HG03439 (cell line): ENCODE data around the gene GDF9.
A peak's percentile ranks its signal among the peaks of the same experiment; 100 is the strongest.
"Not testable (repeated sequence)": the region's sequence is repeated elsewhere in the genome, so short reads cannot be mapped to it uniquely, and the experiment has no call there.

ENCODE experiments used
- ATAC-seq: cut with Tn5 transposase; IDR thresholded peaks from one replicate; pipeline ENCODE4 v1.9.1; 2021; ENCODE audit warnings: mild to moderate bottlenecking, moderate library complexity; ENCODE audit not compliant: unreplicated experiment

The GDF9 gene

DNA sequence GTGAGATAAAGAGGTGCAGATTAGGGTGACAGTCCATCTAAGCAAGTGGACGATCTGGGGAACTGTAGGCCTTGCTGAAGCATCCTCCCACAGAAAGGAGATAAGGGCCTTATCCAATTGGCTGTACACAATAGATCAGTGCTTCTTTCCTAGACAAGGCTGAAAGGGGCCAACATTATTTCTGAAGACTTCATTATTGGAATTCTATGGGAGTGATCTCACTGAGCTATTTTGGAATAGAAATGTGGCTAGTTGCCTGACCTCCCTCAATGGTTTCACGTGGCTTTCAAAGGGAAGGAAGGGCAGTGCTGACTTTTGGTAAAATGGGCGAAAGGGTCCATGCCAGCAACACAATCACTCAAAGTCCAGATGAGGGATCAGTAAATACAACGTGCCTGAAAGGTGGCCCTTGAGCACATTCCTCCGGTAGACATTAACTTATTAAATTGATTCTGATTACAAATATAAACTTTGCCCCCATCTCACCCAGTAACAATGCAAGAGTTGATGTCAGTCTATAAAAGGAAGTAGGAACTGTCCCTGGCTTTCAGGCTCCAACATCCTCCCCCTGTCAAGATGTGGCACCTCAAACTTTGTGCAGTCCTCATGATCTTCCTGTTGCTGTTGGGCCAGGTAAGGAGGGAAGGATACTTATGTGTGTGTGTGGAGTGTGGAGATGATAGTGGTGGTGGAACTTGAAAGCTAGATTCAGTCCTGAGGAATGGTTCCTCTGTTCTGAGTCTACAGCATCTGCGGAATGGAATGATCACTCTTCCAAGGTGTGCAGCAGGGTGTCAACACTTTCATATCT lies 7.1 kb upstream of the GDF9 start, which contains the start of gene LEAP2:
Gene LEAP2 (plus strand): TSS at position 550 of the 811 bp plus-strand sequence. CDS start 27 bp downstream, at position 577.
- no peak for ATAC-seq

DNA sequence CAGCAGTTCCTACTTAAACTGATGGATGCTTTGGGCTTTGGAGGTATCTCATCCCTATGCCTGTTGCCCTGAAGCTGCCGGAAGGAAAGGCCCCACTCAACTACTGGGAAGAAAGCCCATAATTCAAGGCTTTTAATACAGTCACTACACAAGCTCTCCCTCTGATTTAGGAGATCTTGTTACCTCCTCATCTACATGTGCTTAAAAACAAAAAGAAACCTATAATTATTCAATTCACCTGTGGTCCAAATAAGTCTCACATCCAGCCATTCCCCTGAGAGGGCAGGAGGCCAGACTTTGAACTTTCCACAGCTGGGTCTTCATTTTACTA lies 6.5 kb upstream of the GDF9 start:
- no peak for ATAC-seq

DNA sequence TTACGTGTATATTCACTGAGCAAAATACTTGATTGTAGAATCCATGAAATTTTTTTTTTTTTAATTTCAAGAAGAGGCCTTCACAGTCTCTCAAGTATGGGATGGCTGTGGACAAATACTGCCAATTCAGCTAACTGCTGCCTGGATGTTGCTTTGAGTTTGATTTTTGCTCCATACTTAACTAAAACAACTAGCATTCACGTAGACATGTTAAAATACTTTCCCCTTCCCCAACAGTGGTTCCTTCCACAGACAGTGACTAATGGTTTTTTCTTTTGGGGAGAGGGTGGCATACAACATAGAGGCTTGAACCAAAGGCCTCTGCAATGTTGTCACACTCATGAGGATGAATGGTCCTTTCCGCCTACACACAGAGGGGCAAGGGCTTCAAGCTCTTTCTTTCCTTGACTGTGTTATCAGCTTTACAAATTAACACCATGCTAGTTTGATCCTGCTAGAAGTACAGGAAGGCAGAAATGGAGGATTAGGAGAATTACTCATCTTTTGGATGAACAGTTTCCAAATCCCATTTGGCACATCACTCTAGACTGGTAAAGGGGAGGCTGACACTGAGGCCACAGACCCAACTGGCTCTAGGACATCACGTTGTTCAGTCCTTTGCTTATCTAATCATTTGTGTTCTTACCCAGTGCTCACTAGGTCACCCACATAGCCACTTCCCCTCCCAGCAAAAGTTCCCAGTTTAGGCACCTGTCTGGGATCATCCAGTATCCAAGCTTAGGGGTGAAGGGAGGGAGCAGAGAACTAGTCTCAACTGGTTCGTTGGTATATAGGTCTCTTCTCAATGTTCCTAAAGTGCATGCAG lies 5.4 kb upstream of the GDF9 start:
- ATAC-seq = no peak

DNA sequence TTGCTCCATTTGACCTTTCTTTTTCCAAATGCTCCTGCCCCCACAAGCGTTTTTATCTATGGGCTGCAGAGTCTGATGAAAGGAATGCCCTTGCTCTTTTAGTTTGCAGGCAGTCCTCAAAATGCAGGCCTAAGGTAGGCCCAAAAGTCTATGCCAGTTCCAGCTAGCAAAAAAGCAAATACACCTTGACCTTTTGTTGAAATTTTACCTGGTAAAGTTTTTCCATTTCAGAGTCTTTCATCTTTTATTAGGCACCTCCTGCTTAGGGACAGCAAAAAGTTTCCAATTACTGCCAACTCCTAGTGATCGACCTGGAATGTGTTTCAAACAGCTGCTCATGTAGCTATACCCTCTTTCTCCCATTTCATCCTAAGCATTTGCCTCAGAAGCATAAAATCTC lies 4.5 kb upstream of the GDF9 start:
- no peak for ATAC-seq

DNA sequence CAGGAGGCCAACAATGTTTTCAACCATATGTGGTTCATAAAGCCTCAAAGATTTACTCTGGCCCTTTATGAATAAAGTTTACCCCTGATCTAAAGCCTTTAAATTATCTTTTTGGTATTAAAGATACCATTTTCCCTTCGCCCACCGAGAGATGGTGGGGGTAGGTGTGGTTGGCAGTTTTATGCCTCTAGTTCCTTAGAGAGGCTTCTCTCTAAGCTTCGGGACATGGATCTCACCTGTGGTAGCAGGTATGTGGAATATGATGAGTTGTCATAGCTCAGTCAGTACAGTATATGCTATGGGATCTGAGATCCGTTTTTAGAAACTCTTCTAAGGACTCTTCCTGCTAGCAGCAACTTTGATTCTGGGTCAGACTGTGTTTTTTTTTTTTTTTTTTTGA lies 2.5 kb upstream of the GDF9 start:
- ATAC-seq = no peak

DNA sequence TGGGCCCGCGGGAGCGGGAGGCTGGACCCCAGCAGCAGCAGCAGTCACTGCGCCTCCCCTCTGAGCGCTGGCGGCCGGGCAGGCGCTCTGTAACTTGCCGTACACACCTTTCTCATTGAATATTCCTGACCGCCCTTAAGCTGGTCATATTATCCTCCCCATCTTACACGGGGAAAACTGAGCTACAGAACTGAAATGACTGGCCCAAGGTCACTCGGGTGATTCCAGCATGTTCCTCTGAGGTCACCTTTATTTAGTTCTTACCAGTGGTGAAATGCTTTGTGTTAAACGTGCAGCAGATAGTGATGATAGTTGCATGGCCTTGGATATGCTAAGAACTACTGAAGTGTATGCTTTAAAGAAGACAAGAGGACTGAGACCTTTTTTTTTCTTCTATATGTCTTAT lies 780 bp upstream of the GDF9 start:
- no peak for ATAC-seq

DNA sequence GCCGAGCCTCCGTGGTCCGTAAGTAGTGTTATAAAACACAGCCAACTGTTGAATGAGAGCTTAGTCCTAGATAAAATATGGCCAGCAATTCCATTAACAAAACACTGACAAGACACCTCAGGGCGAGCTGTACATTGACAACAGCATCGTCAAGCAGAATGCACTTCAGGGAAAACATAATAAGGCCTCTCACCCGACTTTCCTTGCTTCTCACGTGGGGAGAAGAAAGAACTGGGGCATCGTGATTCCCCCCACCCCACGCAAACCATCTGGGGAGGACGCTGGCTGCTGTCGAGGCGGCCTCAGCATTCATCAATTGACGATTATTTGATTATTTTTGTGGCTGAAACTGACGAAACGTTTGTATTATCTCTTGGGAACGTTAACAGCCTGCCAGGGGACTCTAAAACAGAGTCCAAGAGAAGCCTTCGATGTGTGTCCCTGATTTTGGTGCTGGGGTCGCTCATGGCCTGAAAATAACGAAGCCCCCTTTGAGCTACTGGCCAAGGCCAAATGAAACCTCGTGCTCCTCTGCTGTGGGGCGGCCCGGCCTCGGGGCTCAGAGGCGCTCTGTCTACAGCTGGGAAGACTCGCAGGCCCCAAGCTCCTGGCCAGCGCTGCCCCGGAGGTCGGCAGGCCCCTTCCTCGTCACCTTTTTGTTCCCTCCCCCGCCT lies 464 bp downstream of the GDF9 start:
- peak; percentile 22 for ATAC-seq

DNA sequence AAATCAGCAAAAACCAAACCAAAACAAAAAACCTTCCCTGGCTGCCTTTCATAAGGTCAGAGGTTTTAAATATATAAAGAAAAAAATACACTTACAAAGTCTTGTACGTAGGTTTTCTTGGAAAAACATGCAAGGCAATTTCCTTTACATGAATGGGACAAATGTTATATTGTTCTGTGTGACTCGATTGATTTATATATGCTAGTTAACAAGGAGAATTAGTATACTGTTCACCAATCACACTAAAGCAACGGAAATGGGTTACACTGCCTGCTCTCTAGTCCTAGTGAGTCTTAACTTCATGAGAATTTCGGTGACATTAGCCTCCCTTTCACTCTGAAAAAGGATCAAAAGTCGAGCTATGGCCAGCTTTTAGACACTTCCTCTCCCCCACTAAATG lies 5.5 kb downstream of the GDF9 start:
- ATAC-seq = no peak

DNA sequence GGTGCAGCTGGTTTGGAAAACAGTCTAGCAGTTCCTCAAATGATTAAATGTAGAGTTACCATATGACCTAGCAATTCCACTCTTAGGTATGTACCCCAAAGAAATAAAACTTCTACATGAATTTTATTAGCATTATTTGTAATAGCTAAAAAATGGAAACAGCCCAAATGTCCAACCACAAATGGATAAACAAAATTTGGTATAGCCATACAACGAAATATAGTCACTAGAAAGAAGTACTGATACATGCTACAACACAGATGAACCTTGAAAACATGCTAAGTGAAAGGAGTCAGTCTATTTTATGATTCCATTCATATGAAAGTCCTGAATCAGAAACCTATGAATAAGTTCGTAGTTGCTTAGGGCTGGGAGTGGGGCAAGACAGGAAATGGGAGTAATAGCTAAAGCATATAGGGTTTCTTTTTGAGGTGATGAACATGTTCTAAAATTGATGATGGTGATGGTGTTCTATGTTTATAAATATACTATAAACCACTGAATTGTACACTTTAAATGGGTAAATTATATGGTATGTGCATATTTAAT lies 6.3 kb downstream of the GDF9 start:
- no peak for ATAC-seq

DNA sequence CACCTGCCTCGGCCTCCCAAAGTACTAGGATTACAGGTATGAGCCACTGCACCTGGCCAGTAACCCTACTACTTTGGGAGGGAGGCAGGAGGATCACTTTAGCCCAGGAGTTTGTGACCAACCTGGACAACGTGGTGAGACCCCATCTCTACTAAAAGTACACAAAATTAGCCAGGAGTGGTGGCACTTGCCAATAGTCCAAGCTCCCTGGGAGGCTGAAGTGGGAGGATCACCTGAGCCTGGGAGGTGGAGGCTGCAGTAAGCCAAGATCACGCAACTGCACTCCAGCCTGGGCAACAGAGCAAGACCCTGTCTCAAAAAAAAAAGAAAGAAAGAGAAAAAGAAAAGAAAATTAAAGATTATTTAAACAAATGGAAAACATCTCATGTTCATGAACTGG lies 10.3 kb downstream of the GDF9 start:
- no peak for ATAC-seq

DNA sequence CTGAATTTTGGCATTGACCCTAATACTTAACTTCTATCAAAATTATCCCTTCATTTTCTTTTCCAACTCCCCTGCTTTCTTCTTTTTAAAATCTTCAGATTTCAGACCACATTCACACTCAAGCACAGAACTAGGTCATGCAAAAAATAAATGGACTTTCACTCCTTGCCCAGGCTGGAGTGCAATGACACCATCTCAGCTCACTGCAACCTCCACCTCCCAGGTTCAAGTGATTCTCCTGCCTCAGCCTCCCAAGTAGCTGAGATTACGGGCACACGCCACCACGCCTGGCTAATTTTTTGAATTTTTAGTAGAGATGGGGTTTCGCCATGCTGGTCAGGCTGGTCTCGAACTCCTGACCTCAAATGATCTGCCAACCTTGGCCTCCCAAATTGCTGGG lies 11.3 kb downstream of the GDF9 start:
- ATAC-seq = not testable (repeated sequence)

DNA sequence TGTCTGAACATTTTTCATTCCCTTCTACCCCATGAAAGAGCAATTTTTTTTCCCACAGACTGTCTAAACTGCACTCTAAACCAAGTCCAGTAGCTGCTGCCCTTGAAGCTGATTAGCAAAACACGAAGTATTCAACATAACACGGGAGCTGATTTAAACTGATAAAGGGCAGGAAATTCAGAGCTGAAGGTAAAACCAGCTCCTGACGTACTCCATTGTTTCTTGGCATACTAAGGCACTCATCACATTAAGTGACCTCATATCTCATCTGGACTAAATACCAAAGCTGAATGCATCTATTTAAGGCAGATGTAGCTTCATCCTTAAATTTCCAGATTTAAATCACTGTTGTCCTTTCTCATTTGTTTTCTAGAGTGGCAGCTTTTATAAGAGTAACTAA lies 12.0 kb downstream of the GDF9 start:
- no peak for ATAC-seq

DNA sequence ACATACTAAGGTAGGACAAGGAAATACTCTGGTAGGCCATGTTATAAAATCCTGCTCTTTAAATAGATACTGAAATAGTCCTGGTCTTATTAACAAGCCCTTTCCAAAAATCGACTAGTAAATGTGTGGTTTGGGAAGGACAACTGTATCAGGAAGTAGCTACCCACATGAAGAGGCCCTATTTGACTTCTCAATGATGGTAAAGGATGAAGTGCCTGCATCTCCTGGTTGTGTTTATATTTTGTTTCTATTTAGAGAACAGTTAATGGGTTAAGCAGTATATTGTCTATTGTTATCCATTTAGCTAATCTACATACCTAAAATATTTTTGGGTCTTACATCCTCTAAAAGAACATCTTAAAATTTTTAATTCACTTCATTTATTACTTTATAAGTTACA lies 12.5 kb downstream of the GDF9 start:
- ATAC-seq = no peak

DNA sequence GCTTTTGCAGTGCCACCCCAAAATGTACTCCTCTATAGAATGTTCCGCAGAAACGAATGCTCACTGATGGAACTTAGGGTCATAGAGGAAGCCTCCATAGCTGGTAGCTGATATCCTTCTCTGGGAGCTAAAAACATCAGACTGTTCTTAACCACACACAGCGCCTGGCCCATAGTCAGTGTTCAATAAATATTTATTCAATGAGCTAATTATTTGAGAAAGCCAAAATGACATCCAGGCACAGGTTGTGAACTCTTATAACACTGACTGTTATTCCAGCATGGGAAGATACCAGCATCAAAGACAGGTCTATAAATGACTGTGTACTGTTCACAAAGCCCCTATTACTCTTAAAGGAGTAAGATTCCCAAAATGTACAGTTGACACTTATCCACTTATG lies 12.9 kb downstream of the GDF9 start:
- ATAC-seq = no peak

DNA sequence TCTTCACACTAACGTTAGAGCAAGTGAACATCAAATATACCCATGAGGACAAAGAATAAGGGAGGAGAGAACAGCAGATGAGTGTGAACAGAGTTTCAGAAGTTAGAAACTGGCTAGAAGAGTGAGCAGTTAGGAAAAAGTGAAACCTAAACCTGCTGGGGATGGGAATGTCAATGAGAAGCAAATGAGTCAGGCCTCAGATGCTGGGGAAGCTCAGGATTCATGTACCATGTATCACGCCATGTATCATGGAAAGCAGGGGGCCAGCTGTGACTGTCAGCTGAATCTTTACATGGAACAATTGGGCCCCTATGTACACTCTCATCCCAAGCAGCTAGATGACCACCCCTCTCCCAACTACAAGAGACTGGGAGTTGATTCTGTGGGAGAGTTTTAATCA lies 16.2 kb downstream of the GDF9 start:
- no peak for ATAC-seq

DNA sequence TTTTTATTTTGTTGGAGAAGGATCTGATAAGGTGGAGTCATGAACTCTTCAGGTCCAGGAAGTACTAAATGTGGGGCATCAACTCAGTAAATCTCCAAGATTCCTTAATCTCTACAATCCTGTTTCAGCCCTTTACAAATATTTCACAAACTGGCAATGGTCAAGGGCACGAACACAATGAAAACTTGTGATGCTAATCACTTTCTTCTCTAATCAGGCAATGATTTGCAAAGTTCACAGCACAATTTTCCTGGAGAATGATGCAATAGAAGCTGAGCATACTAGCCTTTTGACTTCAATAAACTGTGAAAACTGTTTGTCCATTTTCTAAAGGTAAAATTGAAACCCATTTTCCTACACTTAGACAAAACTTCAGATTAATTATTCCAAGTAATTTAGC lies 16.9 kb downstream of the GDF9 start:
- ATAC-seq = no peak

DNA sequence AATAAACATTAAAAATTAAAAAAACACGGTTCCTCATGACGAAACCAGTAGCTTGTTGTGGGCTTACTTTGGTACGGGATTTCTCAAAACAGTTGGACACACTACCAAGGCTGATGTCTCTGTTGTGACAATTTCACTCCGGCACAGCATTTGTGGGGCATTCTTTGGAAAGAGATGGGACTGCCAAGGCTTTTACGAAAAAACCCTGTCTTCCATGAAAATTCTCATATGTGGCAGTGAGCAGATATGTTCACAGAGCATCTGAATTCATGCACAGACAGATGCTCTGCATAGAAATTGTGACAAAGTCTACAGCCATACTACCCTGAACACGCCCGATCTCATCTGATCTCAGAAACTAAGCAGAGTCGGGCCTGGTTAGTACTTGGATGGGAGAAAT lies 18.0 kb downstream of the GDF9 start:
- no peak for ATAC-seq

DNA sequence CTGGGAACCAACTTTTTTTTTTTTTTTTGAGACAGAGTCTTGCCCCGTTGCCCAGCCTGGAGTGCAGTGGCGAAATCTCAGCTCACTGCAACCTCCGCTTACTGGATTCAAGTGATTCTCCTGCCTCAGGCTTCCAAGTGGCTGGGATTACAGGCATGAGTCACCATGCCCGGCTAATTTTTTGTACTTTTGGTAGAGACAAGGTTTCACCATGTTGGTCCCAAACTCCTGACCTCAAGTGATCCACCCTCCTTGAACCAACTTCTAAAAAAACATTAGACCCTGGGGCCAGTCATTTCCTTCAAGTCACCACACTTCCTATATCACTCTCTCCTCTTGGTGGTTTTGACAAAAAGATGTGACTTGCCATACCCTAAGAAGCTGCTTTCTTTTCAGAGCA lies 25.0 kb downstream of the GDF9 start:
- no peak for ATAC-seq

DNA sequence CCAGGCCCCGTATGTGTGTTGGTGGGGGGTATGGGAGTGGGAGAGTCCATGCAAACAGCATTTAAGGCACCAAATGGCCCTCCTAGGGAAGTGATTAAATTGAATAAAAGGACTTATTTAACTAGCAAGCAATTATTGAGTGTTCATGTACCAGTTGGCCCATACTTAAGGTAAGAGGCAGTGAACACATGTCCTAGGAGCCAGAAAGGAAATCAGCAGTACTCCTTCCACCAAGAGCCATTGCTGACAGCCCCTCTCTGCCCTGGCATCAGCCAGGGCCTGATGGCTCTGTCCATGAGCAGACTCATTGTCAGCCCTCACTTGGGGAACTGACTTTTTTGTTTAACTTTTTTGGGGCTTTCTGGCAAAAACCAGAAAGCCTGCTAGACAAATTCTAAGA lies 25.4 kb downstream of the GDF9 start:
- no peak for ATAC-seq

DNA sequence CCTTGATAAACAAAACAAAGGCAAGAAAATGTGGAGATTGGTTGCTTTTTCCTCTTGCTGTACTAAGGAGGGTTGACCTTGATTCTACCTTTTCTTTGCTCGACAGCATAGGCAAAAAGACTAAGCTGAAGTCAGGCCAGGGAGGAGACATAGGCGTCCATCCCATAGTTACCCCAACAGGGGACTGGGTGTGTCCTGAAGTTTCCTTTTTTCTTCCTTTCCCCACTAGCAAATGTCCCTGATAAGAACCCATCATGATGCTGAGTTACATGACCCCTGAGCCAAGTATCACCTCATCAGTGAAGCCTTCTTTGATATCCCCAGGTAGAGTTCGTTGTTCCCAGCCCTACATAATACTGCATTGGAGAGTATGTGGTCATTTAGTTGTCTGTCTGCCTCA lies 26.0 kb downstream of the GDF9 start:
- ATAC-seq = no peak
